HepG2 (cell line): ENCODE results near the gene ADD2.

Experiments used
- ARNTL ChIP-seq: sonication (generic); formaldehyde crosslinking; IDR thresholded peaks from 2 replicates; pipeline ENCODE4 v1.4.0; 2020; ENCODE audit warnings: mild to moderate bottlenecking, missing genetic modification reagents
- CEBPB ChIP-seq: IDR thresholded peaks from 2 replicates; pipeline ENCODE4 v1.6.1; 2011; ENCODE audit warnings: low read depth, low read length, improper control_type of control experiment, borderline replicate concordance
- FOXJ3 ChIP-seq: sonication (generic); formaldehyde crosslinking; IDR thresholded peaks from 2 replicates; pipeline ENCODE4 v1.4.0; 2020; ENCODE audit warnings: missing genetic modification reagents, mild to moderate bottlenecking, borderline replicate concordance
- TSC22D2 ChIP-seq: sonication (generic); formaldehyde crosslinking; IDR thresholded peaks from 2 replicates; pipeline ENCODE4 v1.5.1; 2020; ENCODE audit warnings: missing genetic modification reagents, mild to moderate bottlenecking, borderline replicate concordance
- ZBTB42 ChIP-seq: sonication (generic); formaldehyde crosslinking; IDR thresholded peaks from 2 replicates; pipeline ENCODE4 v1.5.0; 2020; ENCODE audit warnings: mild to moderate bottlenecking, missing genetic modification reagents
- ZNF234 ChIP-seq: sonication (generic); formaldehyde crosslinking; conservative IDR thresholded peaks from 2 replicates; pipeline ENCODE4 v1.5.1; 2020; ENCODE audit warnings: mild to moderate bottlenecking, missing genetic modification reagents
- ZNF747 ChIP-seq: sonication (generic); formaldehyde crosslinking; IDR thresholded peaks from 2 replicates; pipeline ENCODE4 v1.8.1; 2023; ENCODE audit warnings: missing genetic modification reagents, mild to moderate bottlenecking, borderline replicate concordance
- ZNF790 ChIP-seq: sonication (generic); formaldehyde crosslinking; IDR thresholded peaks from 2 replicates; pipeline ENCODE4 v1.8.0; 2022; ENCODE audit warnings: missing genetic modification reagents, mild to moderate bottlenecking, borderline replicate concordance
- TF ChIP-seq, protein P1 (sequence below): sonication (generic); formaldehyde crosslinking; IDR thresholded peaks from 2 replicates; pipeline ENCODE4 v1.4.0; 2020; ENCODE audit warnings: mild to moderate bottlenecking, missing genetic modification reagents
- TF ChIP-seq, protein P2 (sequence below): sonication (generic); formaldehyde crosslinking; IDR thresholded peaks from 2 replicates; pipeline ENCODE4 v1.8.1; 2023; ENCODE audit warnings: mild to moderate bottlenecking, missing genetic modification reagents
- TF ChIP-seq, protein P3 (sequence below): sonication (generic); formaldehyde crosslinking; IDR thresholded peaks from 2 replicates; pipeline ENCODE4 v1.8.1; 2022; ENCODE audit warnings: mild to moderate bottlenecking, missing genetic modification reagents

DNA sequence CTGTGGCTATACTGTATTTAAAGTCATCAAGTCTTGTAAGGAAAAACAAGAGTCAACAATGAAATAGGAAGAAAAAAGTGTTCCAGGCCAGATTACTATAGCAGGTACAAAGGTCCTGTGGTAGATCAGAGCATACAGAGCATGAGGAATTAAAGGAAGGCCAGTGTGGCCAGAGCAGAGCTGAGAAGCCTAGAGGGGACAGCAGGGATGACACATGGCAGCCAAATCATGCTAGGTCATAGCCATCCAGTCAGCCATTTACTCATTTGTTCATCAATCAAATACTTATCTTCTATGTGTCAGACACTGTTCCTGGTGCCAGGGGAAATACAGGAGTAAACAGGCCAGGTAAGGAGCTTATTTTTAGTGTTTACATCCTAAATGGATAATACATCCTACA, 24.3 kb downstream of the ADD2 start:
- no peak for TF ChIP-seq ZBTB42 (CRISPR knock-in tag)
- no peak for TF ChIP-seq CEBPB
- no peak for TF ChIP-seq TSC22D2
- TF ChIP-seq, protein P1, sequence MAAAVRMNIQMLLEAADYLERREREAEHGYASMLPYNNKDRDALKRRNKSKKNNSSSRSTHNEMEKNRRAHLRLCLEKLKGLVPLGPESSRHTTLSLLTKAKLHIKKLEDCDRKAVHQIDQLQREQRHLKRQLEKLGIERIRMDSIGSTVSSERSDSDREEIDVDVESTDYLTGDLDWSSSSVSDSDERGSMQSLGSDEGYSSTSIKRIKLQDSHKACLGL (CRISPR knock-in tag) = no peak
- TF ChIP-seq ARNTL (CRISPR knock-in tag) = no peak
- TF ChIP-seq, protein P2, sequence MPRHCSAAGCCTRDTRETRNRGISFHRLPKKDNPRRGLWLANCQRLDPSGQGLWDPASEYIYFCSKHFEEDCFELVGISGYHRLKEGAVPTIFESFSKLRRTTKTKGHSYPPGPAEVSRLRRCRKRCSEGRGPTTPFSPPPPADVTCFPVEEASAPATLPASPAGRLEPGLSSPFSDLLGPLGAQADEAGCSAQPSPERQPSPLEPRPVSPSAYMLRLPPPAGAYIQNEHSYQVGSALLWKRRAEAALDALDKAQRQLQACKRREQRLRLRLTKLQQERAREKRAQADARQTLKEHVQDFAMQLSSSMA (CRISPR knock-in tag) = no peak
- TF ChIP-seq ZNF747 (CRISPR knock-in tag) = no peak
- no peak for TF ChIP-seq FOXJ3 (CRISPR knock-in tag)
- TF ChIP-seq ZNF234 (CRISPR knock-in tag) = no peak
- TF ChIP-seq, protein P3, sequence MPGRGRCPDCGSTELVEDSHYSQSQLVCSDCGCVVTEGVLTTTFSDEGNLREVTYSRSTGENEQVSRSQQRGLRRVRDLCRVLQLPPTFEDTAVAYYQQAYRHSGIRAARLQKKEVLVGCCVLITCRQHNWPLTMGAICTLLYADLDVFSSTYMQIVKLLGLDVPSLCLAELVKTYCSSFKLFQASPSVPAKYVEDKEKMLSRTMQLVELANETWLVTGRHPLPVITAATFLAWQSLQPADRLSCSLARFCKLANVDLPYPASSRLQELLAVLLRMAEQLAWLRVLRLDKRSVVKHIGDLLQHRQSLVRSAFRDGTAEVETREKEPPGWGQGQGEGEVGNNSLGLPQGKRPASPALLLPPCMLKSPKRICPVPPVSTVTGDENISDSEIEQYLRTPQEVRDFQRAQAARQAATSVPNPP = no peak
- no peak for TF ChIP-seq ZNF790 (CRISPR knock-in tag)
